ENCODE measurements around the gene QSOX1. TPM values are rescaled to one million over a fixed set of nuclear protein-coding genes. Genes with fewer than 3 reads are reported as not detected.

Gene QSOX1
- total and polyA plus RNA-seq, 9 of the 15 experiments (the other 6 are each of a cell fraction or from before 2014, with no cell fraction given) = 4.0 to 53.1 (median 15.0) TPM

- POLR2A ChIA-PET = interaction anchor here (0.7 kb wide), 2 partner anchors 14 kb away, joined by 3 to 4 read pairs; no protein-coding TSS in a partner anchor
- FAIRE-seq (peak; percentile 75), DNase-seq (ENCODE audit: extremely low read depth in 1 of 4, low spot score in 3 of 4) (peak in 2 of 4 experiments; percentile 46 to 54), ATAC-seq (peak; percentile 13)
- Histone ChIP-seq H3K9me1 (ENCODE audit: control insufficient read depth, insufficient read depth, low read length) (no peaks in the 10 kb centered on the region), H2AFZ (ENCODE audit: low read depth, low read length) (peak overlapping the region; percentile 9; the same call in 1 of the 2 replicates), H3K4me3 (peak overlapping the region; percentile 49), H3K36me3 (ENCODE audit: control insufficient read depth, insufficient read depth, low read length) (no peaks in the 10 kb centered on the region), H4K20me1 (replicated peaks; ENCODE audit: control insufficient read depth, insufficient read depth, low read length) (peaks cover 12% of the 10 kb centered on the region; the same call in 1 of the 2 replicates), H3K4me2 (ENCODE audit: insufficient read depth, low read length) (peak overlapping the region; percentile 69), H3K9ac (ENCODE audit: insufficient read depth in 1 of 2, low read depth in 2 of 2, low read length in 2 of 2) (peak overlapping the region in 1 of 2 experiments; percentile 66; a peak in 2 of 4 replicates), H3K27me3 (ENCODE audit: control insufficient read depth in 2 of 2, insufficient read depth in 2 of 2, low read length in 2 of 2) (peaks cover 73 to 76% of the 10 kb centered on the region in 2 experiments), H3K27ac (ENCODE audit: extremely low read depth, low read depth, low read length) (no peak overlapping the region), H3K9me3 (replicated peaks; ENCODE audit: control insufficient read depth, insufficient read depth, low read depth, low read length) (no peaks in the 10 kb centered on the region), H3K79me2 (ENCODE audit: control insufficient read depth, insufficient read depth, low read length) (no peaks in the 10 kb centered on the region), H3K4me1 (replicated peaks in 1 of 2; ENCODE audit: control insufficient read depth in 2 of 2, insufficient read depth in 2 of 2, low read length in 2 of 2) (peaks cover 0 to 49% of the 10 kb centered on the region in 2 experiments; a peak in 3 of 5 replicates)
- BruUV-seq (replicated peaks) = no TSS peak
- CTCF ChIA-PET (ENCODE audit: low intra/inter-chr PET ratio) = no interaction called here
- WGBS (ENCODE audit: insufficient coverage, low coverage, missing lambda C conversion rate) = 5% methylated on average over 28 of the region's 28 CpGs
- intact Hi-C loops (cut with micrococcal nuclease) = no loop called here
- in situ Hi-C loops (cut with MboI) = no loop called here
- TF ChIP-seq ZC3H4 (CRISPR knock-in tag; IDR thresholded peaks at IDR 0.05; ENCODE audit: borderline replicate concordance) = 0 out of 2 replicates have a peak, but pooled peaks have one; percentile 40
- TF ChIP-seq ZNF740 (CRISPR knock-in tag; IDR thresholded peaks at IDR 0.05) = 0 out of 2 replicates have a peak, but pooled peaks have one; percentile 21
- TF ChIP-seq ZNF740 (tag; IDR thresholded peaks at IDR 0.05) = no peak
- no peak for TF ChIP-seq GABPB2 (CRISPR knock-in tag; conservative IDR thresholded peaks at IDR 0.05)
Measured at GRCh38 chr1:180230416-180230790, 75.7 kb downstream of the QSOX1 start.

All from K562 (cell line).